Measurements from ENCODE around the gene SNX8.

The SNX8 gene
- 4.1 to 5.6 (median 5.5) reads per million in 3 donors for total RNA-seq

GRCh38 chr7:2314209-2314955, at the start of gene SNX8:
SNX8 (minus strand) TSS chr7:2314441; CDS start chr7:2314421, 20 bp downstream.
- Histone ChIP-seq H3K4me3 (ENCODE audit: insufficient read depth, low read depth, low read length, poor library complexity, severe bottlenecking) (peak within 1 kb of the TSS; percentile 63), H3K27ac (ENCODE audit: insufficient read depth, low read length, poor library complexity, severe bottlenecking) (peak within 1 kb of the TSS; percentile 29), H3K9me3 (ENCODE audit: control insufficient read depth, low read length) (no peaks in the 10 kb centered on the region), H3K4me1 (ENCODE audit: control insufficient read depth, insufficient read depth, low read length, poor library complexity, severe bottlenecking) (peaks cover 4% of the 10 kb centered on the region), H3K36me3 (ENCODE audit: control insufficient read depth, insufficient read depth, low read length) (no peaks in the 10 kb centered on the region), H3K27me3 (replicated peaks; ENCODE audit: control insufficient read depth, insufficient read depth, low read length, poor library complexity, severe bottlenecking) (no peaks in the 10 kb centered on the region)
- DNase-seq, result peak; percentile 95 to 97 (median 95)

DNA sequence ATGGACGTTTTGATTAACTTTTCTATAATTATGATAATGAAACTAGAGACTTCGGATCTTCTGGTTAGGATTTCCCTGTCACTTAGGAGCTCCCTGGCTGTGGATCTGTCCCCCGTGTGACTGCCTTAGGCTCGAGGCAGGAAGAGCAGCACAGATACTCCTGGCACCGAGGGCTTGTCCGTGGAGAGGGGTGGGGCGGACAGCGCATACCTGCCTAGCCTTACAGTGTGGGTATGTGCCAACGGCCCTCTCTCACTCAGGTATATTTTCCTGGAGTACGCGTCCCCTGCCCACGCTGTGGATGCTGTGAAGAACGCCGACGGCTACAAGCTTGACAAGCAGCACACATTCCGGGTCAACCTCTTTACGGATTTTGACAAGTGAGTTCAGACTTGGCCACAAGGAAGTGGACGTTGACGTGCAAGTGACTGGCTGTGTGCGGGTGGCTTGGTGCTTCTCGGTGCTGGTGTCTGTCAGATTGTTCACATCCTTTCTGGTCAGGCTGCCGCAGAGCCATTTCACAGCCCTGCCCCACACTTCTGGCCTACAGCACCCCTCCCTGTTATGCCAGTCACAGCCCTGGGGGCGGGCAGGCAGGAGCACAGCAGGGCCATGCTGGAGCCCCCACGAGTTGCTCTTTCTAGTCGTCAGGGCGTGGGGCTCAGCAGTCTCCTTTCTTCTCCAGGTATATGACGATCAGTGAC, 48.3 kb upstream of the SNX8 start:
- peaks cover 12% of the 10 kb centered on the region for H3K4me1 ChIP-seq (ENCODE audit: control insufficient read depth, insufficient read depth, low read length, poor library complexity, severe bottlenecking)
- no peak overlapping the region for H3K27ac ChIP-seq (ENCODE audit: insufficient read depth, low read length, poor library complexity, severe bottlenecking)
- H3K9me3 ChIP-seq (ENCODE audit: control insufficient read depth, low read length), result no peaks in the 10 kb centered on the region
- H3K4me3 ChIP-seq (ENCODE audit: insufficient read depth, low read depth, low read length, poor library complexity, severe bottlenecking), result no peak overlapping the region
- H3K27me3 ChIP-seq (replicated peaks; ENCODE audit: control insufficient read depth, insufficient read depth, low read length, poor library complexity, severe bottlenecking), result no peaks in the 10 kb centered on the region
- peaks cover 75% of the 10 kb centered on the region for H3K36me3 ChIP-seq (ENCODE audit: control insufficient read depth, insufficient read depth, low read length)
- DNase-seq, result no peak

GRCh38 chr7:2360796-2361195, 46.6 kb upstream of the SNX8 start:
- H3K27me3 ChIP-seq (replicated peaks; ENCODE audit: control insufficient read depth, insufficient read depth, low read length, poor library complexity, severe bottlenecking), result no peaks in the 10 kb centered on the region
- peaks cover 28% of the 10 kb centered on the region for H3K4me1 ChIP-seq (ENCODE audit: control insufficient read depth, insufficient read depth, low read length, poor library complexity, severe bottlenecking)
- DNase-seq, result no peak
- H3K9me3 ChIP-seq (ENCODE audit: control insufficient read depth, low read length), result no peaks in the 10 kb centered on the region
- H3K36me3 ChIP-seq (ENCODE audit: control insufficient read depth, insufficient read depth, low read length), result peaks cover 61% of the 10 kb centered on the region
- H3K4me3 ChIP-seq (ENCODE audit: insufficient read depth, low read depth, low read length, poor library complexity, severe bottlenecking), result no peak overlapping the region
- H3K27ac ChIP-seq (ENCODE audit: insufficient read depth, low read length, poor library complexity, severe bottlenecking), result no peak overlapping the region

DNA sequence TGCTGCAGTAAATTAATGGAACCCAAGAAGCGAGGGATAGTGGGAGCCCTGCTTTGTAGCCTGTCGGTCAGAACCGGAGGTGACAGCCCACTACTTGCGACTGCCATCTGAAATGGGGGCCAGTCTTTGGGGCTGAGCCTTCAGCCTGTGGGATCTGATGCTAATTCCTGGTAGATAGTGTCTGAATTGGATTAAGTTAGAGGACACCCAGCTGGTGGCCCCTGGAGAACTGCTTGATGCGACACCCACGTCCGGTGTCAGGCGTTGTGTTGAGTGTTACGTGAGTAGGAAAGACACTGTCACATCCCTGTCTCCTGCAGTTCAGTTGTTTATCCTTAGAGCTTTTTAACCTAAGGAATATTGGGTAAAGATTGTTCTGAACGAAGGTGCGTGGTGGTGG, 45.4 kb upstream of the SNX8 start:
- Histone ChIP-seq H3K27me3 (replicated peaks; ENCODE audit: control insufficient read depth, insufficient read depth, low read length, poor library complexity, severe bottlenecking) (no peaks in the 10 kb centered on the region), H3K36me3 (ENCODE audit: control insufficient read depth, insufficient read depth, low read length) (peaks cover 49% of the 10 kb centered on the region), H3K9me3 (ENCODE audit: control insufficient read depth, low read length) (no peaks in the 10 kb centered on the region), H3K27ac (ENCODE audit: insufficient read depth, low read length, poor library complexity, severe bottlenecking) (no peak overlapping the region), H3K4me3 (ENCODE audit: insufficient read depth, low read depth, low read length, poor library complexity, severe bottlenecking) (no peak overlapping the region), H3K4me1 (ENCODE audit: control insufficient read depth, insufficient read depth, low read length, poor library complexity, severe bottlenecking) (peaks cover 28% of the 10 kb centered on the region)
- no peak for DNase-seq

GRCh38 chr7:2358968-2359527, 44.8 kb upstream of the SNX8 start:
- DNase-seq, result no peak
- Histone ChIP-seq H3K27me3 (replicated peaks; ENCODE audit: control insufficient read depth, insufficient read depth, low read length, poor library complexity, severe bottlenecking) (no peaks in the 10 kb centered on the region), H3K4me3 (ENCODE audit: insufficient read depth, low read depth, low read length, poor library complexity, severe bottlenecking) (no peak overlapping the region), H3K9me3 (ENCODE audit: control insufficient read depth, low read length) (no peaks in the 10 kb centered on the region), H3K27ac (ENCODE audit: insufficient read depth, low read length, poor library complexity, severe bottlenecking) (no peak overlapping the region), H3K4me1 (ENCODE audit: control insufficient read depth, insufficient read depth, low read length, poor library complexity, severe bottlenecking) (peaks cover 28% of the 10 kb centered on the region), H3K36me3 (ENCODE audit: control insufficient read depth, insufficient read depth, low read length) (peaks cover 44% of the 10 kb centered on the region)

GRCh38 chr7:2357571-2357970, 43.3 kb upstream of the SNX8 start:
- H3K4me3 ChIP-seq (ENCODE audit: insufficient read depth, low read depth, low read length, poor library complexity, severe bottlenecking), result no peak overlapping the region
- H3K9me3 ChIP-seq (ENCODE audit: control insufficient read depth, low read length), result no peaks in the 10 kb centered on the region
- peaks cover 32% of the 10 kb centered on the region for H3K36me3 ChIP-seq (ENCODE audit: control insufficient read depth, insufficient read depth, low read length)
- H3K27ac ChIP-seq (ENCODE audit: insufficient read depth, low read length, poor library complexity, severe bottlenecking), result no peak overlapping the region
- H3K4me1 ChIP-seq (ENCODE audit: control insufficient read depth, insufficient read depth, low read length, poor library complexity, severe bottlenecking), result peaks cover 34% of the 10 kb centered on the region
- no peak for DNase-seq
- no peaks in the 10 kb centered on the region for H3K27me3 ChIP-seq (replicated peaks; ENCODE audit: control insufficient read depth, insufficient read depth, low read length, poor library complexity, severe bottlenecking)

GRCh38 chr7:2357165-2357564, 42.9 kb upstream of the SNX8 start:
- DNase-seq, result no peak
- H3K36me3 ChIP-seq (ENCODE audit: control insufficient read depth, insufficient read depth, low read length), result peaks cover 28% of the 10 kb centered on the region
- H3K4me1 ChIP-seq (ENCODE audit: control insufficient read depth, insufficient read depth, low read length, poor library complexity, severe bottlenecking), result peaks cover 34% of the 10 kb centered on the region
- no peak overlapping the region for H3K27ac ChIP-seq (ENCODE audit: insufficient read depth, low read length, poor library complexity, severe bottlenecking)
- no peaks in the 10 kb centered on the region for H3K27me3 ChIP-seq (replicated peaks; ENCODE audit: control insufficient read depth, insufficient read depth, low read length, poor library complexity, severe bottlenecking)
- H3K4me3 ChIP-seq (ENCODE audit: insufficient read depth, low read depth, low read length, poor library complexity, severe bottlenecking), result no peak overlapping the region
- no peaks in the 10 kb centered on the region for H3K9me3 ChIP-seq (ENCODE audit: control insufficient read depth, low read length)

DNA sequence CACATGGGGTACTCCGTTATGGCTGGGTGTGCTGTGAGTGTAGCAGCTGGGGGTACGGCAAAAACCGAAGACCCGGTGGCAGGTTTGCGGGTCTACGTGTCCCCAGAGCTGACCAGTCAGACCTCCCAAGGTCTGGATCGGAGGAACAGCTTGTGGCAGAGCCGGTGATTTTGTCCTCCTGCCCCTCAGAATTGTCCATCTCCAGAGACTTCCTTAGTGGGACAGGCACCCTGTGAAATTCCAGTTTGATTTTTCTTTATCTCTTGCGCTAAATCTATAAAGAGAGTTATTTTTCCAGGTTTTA, 41.4 kb upstream of the SNX8 start:
- no peaks in the 10 kb centered on the region for H3K27me3 ChIP-seq (replicated peaks; ENCODE audit: control insufficient read depth, insufficient read depth, low read length, poor library complexity, severe bottlenecking)
- DNase-seq, result no peak
- peak overlapping the region; percentile 66 for H3K27ac ChIP-seq (ENCODE audit: insufficient read depth, low read length, poor library complexity, severe bottlenecking)
- peak overlapping the region; percentile 88 for H3K4me3 ChIP-seq (ENCODE audit: insufficient read depth, low read depth, low read length, poor library complexity, severe bottlenecking)
- peaks cover 18% of the 10 kb centered on the region for H3K36me3 ChIP-seq (ENCODE audit: control insufficient read depth, insufficient read depth, low read length)
- peaks cover 34% of the 10 kb centered on the region for H3K4me1 ChIP-seq (ENCODE audit: control insufficient read depth, insufficient read depth, low read length, poor library complexity, severe bottlenecking)
- no peaks in the 10 kb centered on the region for H3K9me3 ChIP-seq (ENCODE audit: control insufficient read depth, low read length)

- peak overlapping the region; percentile 98 for H3K27ac ChIP-seq (ENCODE audit: insufficient read depth, low read length, poor library complexity, severe bottlenecking)
- no peak for DNase-seq
- H3K4me1 ChIP-seq (ENCODE audit: control insufficient read depth, insufficient read depth, low read length, poor library complexity, severe bottlenecking), result peaks cover 34% of the 10 kb centered on the region
- peak overlapping the region; percentile 88 for H3K4me3 ChIP-seq (ENCODE audit: insufficient read depth, low read depth, low read length, poor library complexity, severe bottlenecking)
- H3K27me3 ChIP-seq (replicated peaks; ENCODE audit: control insufficient read depth, insufficient read depth, low read length, poor library complexity, severe bottlenecking), result no peaks in the 10 kb centered on the region
- no peaks in the 10 kb centered on the region for H3K9me3 ChIP-seq (ENCODE audit: control insufficient read depth, low read length)
- peaks cover 13% of the 10 kb centered on the region for H3K36me3 ChIP-seq (ENCODE audit: control insufficient read depth, insufficient read depth, low read length)
These were observed 40.9 kb upstream of the SNX8 start for GRCh38 chr7:2354939-2355704.

Data from effector memory CD4-positive, alpha-beta T cell (primary cell).